Endothelial cell of hepatic sinusoid (primary cell): Measurements from ENCODE around the gene PHTF1.
"Not testable (repeated sequence)": the region's sequence is repeated elsewhere in the genome, so short reads cannot be mapped to it uniquely, and the experiment has no call there.

Experiments
- in situ Hi-C: cut with HindIII; loops from 2 replicates; pipeline ENCODE4 v1.10.0; 2017; ENCODE audit warnings: low sequenced_read_pairs

PHTF1 gene

GRCh38 chr1:113779542-113779941 lies 20.3 kb upstream of the PHTF1 start:
- in situ Hi-C loops, result no loop called here

GRCh38 chr1:113777561-113777960 lies 18.3 kb upstream of the PHTF1 start:
- in situ Hi-C loops, result no loop called here

- in situ Hi-C loops, result no loop called here
Observed at GRCh38 chr1:113770031-113770430, 10.7 kb upstream of the PHTF1 start.

GRCh38 chr1:113769601-113769970 lies 10.3 kb upstream of the PHTF1 start:
- in situ Hi-C loops, result no loop called here

- in situ Hi-C loops, result no loop called here
Observed at GRCh38 chr1:113768916-113769600, 9.8 kb upstream of the PHTF1 start.

- in situ Hi-C loops, result no loop called here
Observed at GRCh38 chr1:113765306-113766230, 6.3 kb upstream of the PHTF1 start.

GRCh38 chr1:113763661-113764060 lies 4.4 kb upstream of the PHTF1 start:
- in situ Hi-C loops, result no loop called here

GRCh38 chr1:113761937-113762336 lies 2.7 kb upstream of the PHTF1 start:
- in situ Hi-C loops, result no loop called here

- in situ Hi-C loops, result no loop called here
Observed at GRCh38 chr1:113760102-113761080, 1.1 kb upstream of the PHTF1 start.

GRCh38 chr1:113758631-113759332 lies 504 bp downstream of the PHTF1 start:
- in situ Hi-C loops, result no loop called here

GRCh38 chr1:113756461-113756860 lies 2.8 kb downstream of the PHTF1 start:
- in situ Hi-C loops, result no loop called here

GRCh38 chr1:113753333-113753732 lies 6.0 kb downstream of the PHTF1 start:
- in situ Hi-C loops, result not testable (repeated sequence)

- in situ Hi-C loops, result no loop called here
Observed at GRCh38 chr1:113751516-113751915, 7.8 kb downstream of the PHTF1 start.

- in situ Hi-C loops, result no loop called here
Observed at GRCh38 chr1:113751114-113751513, 8.2 kb downstream of the PHTF1 start.

GRCh38 chr1:113749402-113749801 lies 9.9 kb downstream of the PHTF1 start:
- in situ Hi-C loops, result no loop called here

GRCh38 chr1:113747376-113747775 lies 11.9 kb downstream of the PHTF1 start:
- in situ Hi-C loops, result no loop called here

GRCh38 chr1:113745425-113745824 lies 13.9 kb downstream of the PHTF1 start:
- in situ Hi-C loops, result no loop called here

- in situ Hi-C loops, result no loop called here
Observed at GRCh38 chr1:113744114-113744513, 15.2 kb downstream of the PHTF1 start.

- in situ Hi-C loops, result no loop called here
Observed at GRCh38 chr1:113742515-113742914, 16.8 kb downstream of the PHTF1 start.

GRCh38 chr1:113734357-113735055 lies 24.8 kb downstream of the PHTF1 start:
- in situ Hi-C loops, result no loop called here
